NCI-H524 treated with DMSO at 0.1 percent for 48 hours (cell line): ENCODE results near the gene DHX29.

ENCODE experiments used
- DNase-seq: peaks from one replicate; lab custom pipeline; 2025; lab: John Stamatoyannopoulos, UW

Gene DHX29

DNA sequence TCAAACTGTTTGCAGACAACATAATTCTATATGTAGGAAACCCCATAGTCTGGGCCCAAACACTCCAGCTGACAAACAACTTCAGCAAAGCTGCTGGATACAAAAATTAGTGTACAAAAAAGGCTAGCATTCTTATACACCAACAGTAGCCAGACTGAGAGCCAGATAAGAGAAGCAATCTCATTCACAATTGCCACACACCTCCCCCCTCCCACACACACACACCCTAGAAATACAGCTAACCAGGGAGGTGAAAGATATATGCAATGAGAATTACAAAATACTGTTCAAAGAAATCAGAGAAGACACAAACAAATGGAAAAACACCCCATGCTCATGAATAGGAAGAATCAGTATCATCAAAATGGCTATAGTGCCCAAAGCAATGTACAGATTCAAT is 9.3 kb upstream of the DHX29 start:
- no peak for DNase-seq

- no peak for DNase-seq
Measured at GRCh38 chr5:55316289-55316688, 8.8 kb upstream of the DHX29 start.

DNA sequence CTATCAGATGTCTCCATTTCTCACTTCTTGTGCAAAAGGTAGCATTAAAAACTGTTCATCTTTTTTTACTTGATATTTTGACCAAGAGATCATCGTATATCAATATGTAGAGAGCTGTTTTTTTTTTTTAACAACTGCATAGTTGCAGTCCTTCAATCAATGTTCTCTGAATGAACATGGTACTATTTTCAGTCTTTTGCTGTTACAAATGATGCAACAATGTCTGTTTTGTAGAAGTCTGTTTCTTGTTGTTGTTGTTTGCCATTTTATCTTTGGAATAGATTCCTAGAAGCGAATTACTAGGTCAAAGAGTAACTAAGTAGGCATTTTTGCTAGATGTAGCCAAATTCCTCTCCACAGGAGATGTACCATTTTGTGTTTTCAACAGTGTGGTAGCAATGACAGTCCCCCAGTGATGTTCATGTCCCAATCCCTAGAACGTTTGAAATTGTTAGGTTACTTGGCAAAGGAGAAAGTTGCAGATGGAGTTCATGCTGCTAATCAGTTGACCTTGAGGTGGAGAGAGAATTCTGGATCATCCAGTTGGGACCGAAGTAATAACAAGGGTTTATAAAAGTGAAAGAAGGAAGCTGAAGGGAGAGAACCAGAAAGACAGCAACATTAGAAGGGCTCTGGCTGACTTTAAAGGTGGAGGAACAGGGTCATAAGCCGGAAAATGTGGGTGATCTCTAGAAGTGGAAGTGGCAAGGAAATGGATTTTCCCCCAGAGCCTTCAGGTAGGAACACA is 6.5 kb upstream of the DHX29 start:
- DNase-seq = no peak

GRCh38 chr5:55308254-55308836 is 851 bp upstream of the DHX29 start:
- DNase-seq = no peak

DNA sequence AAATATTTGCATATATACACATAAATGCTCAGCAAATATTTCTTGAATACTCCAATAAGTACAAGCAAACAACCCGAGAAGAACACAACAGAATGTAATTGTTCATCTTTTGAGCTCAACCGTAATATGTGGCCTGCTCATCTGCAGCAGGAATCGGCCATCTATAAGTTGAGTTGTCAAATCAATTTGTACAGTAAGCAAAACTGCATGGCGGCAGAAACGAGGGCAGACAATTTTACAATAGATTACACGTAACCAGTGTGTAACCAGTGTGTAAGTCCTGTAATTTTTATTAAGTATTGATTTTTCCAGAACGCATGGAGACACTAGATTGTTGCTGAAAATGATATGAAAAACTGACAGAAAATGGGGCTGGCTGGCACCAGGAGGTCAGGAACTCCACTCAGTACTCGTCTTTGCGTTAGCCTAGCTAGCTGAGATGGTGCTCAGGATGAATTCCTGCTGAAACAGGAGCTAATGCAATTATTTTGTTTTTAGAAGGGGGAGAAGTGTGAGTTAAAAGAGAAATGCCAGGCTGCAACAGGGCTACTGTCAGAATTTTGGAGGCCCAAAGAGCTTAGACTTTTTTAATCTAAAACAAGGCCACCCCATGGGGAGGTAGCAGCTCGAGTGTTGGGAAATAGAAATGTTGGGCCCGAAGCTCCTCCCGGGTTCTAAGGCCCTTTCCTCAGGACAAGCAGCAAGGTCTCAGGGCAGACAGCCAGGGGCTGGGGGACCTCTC is 682 bp downstream of the DHX29 start:
- no peak for DNase-seq

- no peak for DNase-seq
Measured at GRCh38 chr5:55305345-55305744, 2.1 kb downstream of the DHX29 start.

- no peak for DNase-seq
Measured at GRCh38 chr5:55304584-55304983, 2.9 kb downstream of the DHX29 start.

GRCh38 chr5:55303238-55303690 is 4.2 kb downstream of the DHX29 start:
- no peak for DNase-seq

- DNase-seq = no peak
Measured at GRCh38 chr5:55300890-55301289, 6.6 kb downstream of the DHX29 start.

- DNase-seq = no peak
Measured at GRCh38 chr5:55294935-55295334, 12.6 kb downstream of the DHX29 start.

GRCh38 chr5:55290991-55291390 is 16.5 kb downstream of the DHX29 start:
- DNase-seq = no peak

DNA sequence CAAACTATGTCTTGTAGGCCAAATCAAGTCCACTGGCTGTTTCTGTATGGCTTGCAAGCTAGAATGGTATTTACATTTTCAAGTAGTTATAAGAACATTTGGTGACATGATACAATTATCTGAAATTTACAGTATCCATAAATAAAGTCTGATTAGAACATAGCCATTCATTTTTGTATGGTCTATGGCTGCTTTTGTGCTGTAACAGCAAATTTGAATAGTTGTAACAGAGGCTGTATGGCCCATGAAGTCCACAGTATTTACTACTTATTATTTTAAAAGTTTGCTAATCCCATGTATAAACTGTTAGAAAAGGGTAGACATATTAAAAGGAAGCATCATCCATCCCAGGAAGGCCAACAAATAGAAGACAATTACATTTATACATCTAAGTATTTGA is 17.7 kb downstream of the DHX29 start:
- DNase-seq = no peak

DNA sequence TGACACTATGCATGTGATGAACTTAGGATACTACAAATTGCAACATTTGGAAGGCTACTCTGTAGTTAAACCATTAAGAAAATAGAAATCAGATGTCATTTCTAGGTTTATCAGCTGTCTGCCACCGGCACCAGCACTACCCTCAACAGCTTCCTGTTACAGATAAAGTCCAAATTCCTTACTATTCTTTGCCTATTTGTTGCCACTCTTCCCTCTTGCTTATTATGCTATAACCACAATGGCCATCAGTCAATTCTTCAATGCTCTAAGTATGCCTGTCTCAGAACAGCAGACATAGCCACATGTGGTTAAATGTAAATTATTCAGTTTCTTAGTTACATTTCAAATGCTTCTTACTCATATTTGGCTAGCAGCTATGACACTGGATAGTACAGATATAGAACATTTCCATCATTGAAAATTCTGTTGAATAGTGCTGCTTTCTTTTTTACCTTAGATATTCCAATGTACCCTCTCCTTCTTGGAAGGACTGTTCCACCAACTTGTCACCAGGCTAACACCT is 21.0 kb downstream of the DHX29 start:
- DNase-seq = no peak

DNA sequence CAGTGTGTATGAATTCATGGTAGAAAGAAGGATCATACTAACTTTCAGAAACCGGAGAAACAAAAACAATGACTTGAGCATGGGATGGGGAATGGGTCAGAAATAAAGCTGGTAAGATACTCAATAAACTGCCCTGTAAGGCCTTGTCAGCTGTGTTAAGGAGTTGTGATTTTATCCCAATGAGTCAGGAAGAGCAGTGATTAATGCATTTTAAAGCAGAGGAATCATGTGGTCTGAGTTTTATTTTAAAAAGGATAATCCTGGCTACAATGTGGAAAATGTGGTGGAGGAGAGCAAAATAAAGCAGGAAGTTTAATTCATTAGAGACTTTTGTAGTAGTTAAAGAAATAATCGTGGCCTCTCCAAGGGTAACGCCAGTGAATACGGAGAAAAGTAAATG is 28.7 kb downstream of the DHX29 start:
- no peak for DNase-seq

DNA sequence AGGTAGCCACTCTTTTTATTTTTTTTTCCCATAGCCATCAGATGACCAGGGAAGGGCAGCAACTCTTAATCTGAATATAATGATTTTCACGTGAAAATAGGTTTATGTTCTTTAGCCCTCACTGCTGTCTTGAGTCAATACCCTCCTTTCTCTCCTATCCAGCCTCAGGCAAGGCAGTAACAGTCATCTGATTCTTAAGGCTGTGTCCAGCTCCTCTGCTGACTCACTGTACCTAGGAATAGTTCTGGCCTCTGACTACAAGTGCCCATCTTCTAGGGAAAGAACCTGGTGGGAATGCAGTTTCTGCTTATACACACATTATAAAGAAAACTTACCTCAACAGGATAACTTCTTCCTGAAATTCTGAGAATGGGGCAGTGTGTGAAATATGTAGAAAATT is 30.7 kb downstream of the DHX29 start:
- DNase-seq = no peak

- no peak for DNase-seq
Measured at GRCh38 chr5:55258339-55258738, 49.2 kb downstream of the DHX29 start.

DNA sequence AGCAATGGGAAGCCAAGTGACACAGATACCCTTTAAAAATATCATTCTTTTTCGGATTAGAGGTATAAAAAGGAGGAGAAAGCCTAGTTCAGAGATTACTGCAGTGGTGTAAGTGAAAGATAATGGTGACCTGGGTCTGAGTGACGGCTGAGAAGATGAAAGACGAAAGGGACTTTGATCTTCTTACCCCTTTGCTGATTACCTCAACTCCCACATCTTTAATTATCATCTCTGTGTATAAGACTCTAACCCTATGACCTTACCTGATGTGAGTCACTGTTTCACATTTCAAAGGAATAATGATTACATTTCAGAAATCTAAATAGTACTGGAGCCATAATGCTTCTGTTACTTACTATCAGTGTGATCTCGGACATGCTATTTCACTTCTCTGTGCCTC is 52.7 kb downstream of the DHX29 start:
- DNase-seq = no peak

DNA sequence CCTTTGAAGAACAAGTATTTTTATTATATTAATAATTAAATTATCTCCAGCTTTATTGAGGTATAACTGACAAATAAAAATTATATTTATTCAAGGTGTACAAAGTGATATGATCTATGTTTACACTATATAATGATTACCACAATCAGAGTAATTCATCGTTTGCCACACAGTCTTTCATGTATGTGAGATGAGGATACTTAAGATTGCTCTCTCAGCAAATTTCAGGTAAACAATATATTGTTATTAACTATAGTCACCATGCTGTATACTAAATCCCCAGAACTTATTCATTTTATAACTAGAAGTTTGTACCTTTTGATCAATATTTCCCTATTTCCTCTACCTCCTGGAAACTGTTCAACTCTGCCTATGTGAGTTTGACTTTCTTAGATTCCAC is 57.4 kb downstream of the DHX29 start:
- no peak for DNase-seq

DNA sequence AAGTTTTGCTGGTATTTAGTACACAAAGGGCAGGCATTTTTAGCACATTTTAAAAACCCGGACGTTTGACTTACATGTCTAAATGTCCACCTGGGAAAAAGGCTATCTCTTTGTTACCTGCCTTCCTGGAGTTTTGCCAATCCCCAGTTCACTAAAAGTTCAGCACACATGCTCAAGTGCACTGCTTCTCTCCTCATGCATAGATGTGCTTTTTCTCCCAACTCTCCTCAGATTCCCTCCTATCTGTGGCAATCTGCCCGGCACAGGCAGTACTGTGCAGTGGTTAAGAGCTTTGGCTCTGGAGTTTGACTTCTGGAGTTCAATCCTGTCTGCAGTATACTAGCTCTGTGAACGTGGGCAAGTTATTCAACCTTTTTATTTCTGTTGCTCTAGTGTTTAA is 65.7 kb downstream of the DHX29 start:
- no peak for DNase-seq

DNA sequence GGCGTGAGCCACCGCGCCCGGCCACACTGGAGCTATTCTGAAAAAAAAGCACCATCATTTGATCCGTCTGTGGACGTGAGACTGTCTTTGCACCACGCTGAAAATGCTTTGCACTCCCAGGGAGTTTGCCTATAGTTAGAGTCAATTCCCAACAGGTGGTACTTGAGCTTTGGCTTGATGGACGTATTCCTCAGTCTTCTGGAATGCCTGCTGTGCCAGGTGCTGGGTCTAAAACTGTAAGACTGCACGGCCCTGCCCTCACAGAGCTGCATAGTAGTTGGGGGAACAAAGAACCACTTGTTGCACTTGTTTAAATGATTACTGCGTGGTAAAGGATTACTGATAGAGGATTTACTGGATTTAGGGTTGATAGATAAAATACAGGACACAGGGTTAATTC is 70.7 kb downstream of the DHX29 start:
- no peak for DNase-seq

DNA sequence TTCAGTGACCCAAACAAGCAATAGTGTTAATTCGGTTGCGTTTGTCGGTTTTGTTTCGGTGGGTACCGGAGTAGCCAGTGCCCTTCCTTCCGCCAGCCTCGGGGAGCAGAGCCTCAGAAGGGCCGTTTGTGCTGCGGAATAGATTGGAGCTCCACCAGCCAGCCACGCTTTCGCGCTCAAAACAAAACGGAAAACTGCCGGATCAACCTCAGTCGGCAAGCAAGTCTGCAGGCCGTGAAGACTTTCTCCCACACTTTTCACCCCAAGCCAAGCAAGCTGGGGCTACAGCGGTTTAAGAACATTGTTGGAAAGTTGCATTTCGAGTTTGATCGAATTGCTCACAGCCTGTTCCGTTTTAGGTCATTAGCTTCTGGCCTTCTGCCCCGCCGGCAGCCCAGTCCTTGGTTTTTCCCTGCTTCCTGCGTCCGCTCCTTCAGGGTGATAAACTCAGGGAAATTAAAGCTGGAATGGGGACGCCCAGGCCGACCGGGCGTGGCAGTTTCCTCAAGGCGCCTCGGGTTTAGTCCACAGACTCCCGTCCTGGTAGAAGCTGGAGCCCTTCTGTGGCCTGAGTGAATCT is 73.3 kb downstream of the DHX29 start:
- no peak for DNase-seq
